Activated CD8-positive, alpha-beta memory T cell treated with anti-CD3 and anti-CD28 coated beads, Interleukin-2, amount 50 U/mL, for 24 hours (primary cell): ENCODE measurements around the gene ZNF148.

ENCODE experiments used
- DNase-seq: peaks from one replicate; pipeline ENCODE4 v3.0.0-alpha.2; 2020; ENCODE audit errors: extremely low read depth

The ZNF148 gene

GRCh38 chr3:125332504-125332903 lies 42.6 kb downstream of the ZNF148 start:
- DNase-seq, result no peak

- no peak for DNase-seq
Measured at GRCh38 chr3:125331243-125331642, 43.9 kb downstream of the ZNF148 start.

DNA sequence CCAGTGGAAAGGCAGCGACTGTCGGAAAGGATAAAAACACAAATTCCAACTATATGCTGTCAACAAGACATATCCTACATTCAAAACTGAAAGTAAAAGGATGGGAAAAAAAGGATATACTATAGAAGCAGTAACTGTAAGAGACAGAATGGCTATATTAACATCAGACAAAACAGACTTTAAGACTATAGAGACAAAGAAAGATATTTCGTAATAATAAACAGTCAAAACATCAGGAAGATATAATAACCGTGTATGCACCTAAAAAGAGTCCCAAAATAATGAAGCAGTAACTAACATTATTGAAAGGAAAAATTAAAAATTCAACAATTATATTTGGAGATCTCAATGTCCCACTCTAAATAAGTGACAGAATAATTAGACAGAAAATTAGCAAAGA lies 48.2 kb downstream of the ZNF148 start:
- no peak for DNase-seq

DNA sequence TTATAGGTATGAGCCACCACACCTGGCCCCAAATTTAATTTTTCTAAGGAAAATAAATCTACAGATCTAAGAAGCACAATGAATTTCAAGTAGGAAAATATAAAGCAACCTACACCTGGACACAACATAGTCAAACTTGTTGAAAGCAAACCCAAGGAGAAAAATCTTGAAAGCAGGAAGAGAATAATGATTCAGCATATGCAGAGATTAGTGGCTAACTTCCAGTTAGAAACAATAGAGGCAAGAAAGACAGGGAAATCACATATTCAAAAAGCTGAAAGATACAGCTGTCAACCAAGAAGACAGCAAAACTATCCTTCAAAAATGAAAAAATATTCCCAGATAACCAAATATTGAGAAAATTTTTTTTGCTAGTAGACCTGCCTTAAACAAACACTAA lies 49.4 kb downstream of the ZNF148 start:
- DNase-seq, result no peak

GRCh38 chr3:125324341-125324740 lies 50.8 kb downstream of the ZNF148 start:
- DNase-seq, result no peak

GRCh38 chr3:125322917-125323316 lies 52.2 kb downstream of the ZNF148 start:
- no peak for DNase-seq

GRCh38 chr3:125322166-125322565 lies 53.0 kb downstream of the ZNF148 start:
- no peak for DNase-seq

DNA sequence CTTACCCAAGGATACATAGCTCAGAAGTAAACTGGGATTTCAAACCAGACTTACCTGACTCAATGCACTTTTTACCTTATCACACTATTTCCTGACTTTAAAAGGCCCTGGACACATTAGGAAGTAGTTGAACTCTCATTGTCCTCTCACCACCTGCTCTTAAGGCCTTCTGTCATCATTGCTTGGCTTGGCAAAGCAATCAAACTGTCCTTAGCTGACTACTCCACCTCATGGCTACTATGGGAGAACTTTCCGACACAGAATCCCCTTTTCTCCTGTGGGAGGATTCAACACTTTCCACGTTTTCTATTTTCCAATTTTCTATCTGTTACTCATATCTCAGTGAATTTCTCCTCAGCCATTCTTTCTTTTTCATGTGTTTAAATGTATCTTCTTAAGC lies 55.4 kb downstream of the ZNF148 start:
- no peak for DNase-seq

DNA sequence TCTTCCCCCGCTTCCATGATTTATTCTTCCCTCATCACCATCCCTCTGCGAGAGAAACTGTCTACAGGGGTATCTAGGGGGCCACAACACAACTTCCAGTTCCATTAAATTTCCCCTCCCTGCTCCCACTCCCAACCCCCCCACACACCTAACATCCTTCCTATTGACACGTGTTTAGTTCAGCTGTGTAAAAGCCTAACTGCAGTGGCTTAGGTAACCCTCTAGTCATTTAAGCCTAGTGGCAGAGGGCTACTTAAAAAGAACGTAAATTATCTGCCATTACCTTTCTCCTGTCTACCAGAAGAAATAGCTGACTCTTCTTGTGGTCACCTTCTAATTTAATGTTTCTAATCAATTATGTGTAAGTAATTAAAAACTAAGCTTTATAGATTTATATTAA lies 56.3 kb downstream of the ZNF148 start:
- no peak for DNase-seq

DNA sequence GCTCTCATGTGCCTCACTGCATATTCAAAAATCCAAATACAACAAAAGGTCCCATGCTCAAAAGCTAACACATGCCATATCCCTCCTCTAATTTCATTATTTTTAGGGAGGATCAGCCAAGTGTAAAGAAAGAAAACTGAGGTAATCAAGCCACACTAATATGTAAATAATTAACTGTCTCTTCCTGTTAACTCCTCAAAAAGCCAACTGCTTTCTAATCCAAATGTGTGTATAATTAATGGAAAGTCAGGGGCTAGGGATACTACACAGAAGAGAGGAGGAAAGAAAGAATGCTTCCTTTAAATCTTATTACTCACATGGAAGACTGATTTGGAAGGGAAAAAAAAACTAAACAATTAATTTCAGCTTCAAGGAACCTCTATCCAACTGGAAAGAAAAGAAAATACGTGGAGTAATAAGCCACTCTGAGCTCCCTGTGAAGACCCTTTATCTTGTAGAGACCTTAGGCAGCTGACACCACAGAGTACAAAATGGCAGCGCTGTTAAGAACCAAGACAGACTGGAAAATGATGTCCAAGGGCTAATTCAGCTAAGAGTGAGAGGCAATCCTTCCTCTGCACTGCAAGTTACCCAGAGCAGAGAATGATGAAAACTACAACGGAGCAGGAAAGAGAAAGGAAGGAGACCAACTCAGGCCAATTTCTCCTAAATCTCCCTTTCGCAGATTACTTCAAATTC lies 56.8 kb downstream of the ZNF148 start:
- DNase-seq, result no peak

DNA sequence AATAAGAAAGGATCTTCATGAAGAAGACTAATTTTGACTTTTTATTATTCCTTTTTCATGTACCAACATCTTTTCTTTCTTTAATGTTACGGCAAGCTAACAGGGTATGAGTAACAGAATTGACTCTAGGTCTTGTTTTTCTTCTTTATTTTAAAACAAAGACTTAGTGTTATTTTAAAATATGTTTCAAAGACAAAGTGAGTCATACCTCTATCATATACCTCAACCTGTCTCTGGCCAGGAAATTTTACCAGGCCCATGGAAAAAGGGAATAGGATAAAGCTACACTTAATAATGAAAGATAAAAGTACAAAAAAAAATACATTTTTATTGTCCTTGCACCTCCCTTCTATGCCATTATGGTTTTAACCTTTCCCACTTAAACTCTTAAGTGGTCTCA lies 57.4 kb downstream of the ZNF148 start:
- no peak for DNase-seq

GRCh38 chr3:125316949-125317348 lies 58.2 kb downstream of the ZNF148 start:
- no peak for DNase-seq

DNA sequence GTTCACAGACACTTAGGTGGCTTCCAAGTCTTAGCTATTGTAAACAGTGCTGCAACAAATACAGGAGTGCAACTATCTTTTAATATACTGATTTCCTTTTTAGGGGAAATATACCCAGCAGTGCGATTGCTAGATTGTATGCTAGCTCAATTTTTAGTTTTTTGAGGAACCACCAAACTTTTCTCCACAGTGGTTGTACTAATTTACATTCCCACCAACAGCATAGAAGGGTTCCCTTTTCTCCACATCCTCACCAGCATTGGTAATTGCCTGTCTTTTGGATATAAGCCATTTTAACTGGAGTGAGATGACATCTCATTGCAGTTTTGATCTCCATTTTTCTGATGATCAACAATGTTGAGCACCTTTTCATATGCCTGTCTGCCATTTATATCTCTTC lies 58.9 kb downstream of the ZNF148 start:
- no peak for DNase-seq

GRCh38 chr3:125313060-125313635 lies 62.0 kb downstream of the ZNF148 start:
- DNase-seq, result no peak

DNA sequence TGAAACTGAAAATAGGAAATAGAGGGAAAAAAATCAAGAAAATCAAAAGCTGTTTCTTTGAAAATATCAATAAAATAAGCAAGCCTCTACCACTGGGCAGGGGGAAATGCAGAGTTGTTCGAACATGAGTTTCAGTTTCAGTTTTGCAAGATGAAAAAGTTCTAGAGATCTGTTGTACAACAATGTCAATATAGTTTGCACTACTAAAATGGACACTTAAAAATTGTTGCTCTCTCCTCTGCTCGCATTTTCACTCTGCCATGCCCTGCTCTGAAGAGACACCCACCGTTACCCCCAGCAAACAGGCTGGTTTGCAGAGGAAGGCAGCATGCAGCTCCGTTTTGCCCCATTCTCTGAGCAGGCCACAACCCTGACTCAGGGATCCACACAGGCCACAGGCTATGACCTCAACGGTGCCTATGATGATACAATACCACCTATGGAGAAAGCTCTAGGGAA lies 64.5 kb downstream of the ZNF148 start:
- DNase-seq, result peak; percentile 13

- DNase-seq, result no peak
Measured at GRCh38 chr3:125309476-125309875, 65.6 kb downstream of the ZNF148 start.

GRCh38 chr3:125306620-125307019 lies 68.5 kb downstream of the ZNF148 start:
- no peak for DNase-seq

GRCh38 chr3:125302932-125303331 lies 72.2 kb downstream of the ZNF148 start:
- no peak for DNase-seq

DNA sequence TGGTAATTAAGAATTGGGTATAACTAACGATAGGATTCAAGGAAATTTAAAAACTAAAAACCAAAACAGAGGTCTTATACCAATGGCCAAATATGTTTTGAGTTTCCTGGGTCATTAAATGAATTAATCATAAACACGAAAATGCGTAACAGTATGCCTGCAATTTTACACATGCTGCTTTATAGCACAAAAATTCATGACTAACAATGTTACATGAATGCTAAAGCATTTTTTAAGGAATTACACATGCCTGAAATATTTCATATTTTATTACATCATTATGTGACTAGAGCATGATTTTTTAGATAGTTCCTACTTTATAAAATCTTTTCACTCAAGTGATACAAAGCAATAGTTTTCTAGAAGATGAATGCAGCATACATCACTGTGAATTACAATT lies 74.7 kb downstream of the ZNF148 start:
- no peak for DNase-seq

DNA sequence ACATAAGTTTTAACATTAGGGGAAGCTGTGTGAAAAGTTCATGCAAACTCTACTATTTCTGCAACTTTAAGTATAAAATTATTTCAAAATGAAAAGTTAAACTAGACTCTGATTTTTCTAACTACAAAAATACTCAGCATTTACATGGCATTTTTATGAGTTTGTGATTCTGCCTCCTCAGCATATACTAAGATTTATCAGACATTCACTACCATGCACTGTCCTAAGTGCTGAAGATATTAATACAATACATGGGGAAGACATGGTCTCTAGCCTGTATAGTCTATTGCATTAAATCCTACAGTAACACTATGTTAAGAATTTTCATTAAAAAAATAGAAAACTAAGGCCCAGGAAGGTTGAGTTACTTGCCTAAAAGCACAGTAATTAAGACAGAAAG lies 80.7 kb downstream of the ZNF148 start:
- no peak for DNase-seq

DNA sequence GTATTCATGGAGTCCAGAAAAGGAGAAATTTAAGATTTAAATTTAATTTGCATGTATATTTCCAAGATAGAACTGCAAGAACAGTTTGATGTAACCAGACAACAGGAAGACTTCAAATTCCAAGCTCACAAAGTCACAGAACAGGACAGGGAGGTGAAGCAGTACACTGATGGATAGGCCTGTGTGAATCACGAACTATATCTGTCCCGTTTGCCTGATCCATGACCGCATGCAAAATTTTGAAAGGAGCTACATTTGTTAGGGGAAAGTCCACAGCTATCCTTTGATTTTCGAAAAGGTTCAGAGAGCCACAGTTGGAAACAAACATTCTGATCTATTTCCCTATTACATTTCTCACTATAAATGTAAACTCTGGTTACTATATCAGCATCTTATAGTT lies 83.1 kb downstream of the ZNF148 start:
- no peak for DNase-seq

DNA sequence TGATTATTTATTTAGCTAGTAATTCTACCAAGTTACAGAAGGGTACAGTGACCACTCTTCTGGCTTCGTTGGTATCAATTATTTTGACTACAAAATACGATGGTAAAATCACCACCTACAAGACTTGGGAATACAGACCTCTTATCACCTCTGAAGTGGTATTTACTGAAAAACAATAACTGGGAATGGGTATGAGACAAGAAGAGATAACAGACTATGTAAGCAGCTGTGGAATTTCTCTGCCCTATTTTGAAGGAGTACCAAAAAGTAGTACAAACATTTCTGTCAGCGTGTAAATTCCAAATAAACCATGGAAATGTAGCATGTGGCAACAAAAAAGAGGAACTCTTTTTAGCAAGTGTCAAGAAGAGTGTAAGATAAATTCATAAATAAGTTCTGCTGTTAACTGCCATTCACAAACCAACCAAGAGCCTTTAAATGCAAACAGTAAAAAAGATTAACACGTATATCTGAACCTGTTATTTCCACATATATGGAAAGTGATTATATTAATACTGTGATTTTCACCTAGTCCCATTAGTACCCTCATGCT lies 85.6 kb downstream of the ZNF148 start:
- DNase-seq, result no peak

- no peak for DNase-seq
Measured at GRCh38 chr3:125287248-125287647, 87.9 kb downstream of the ZNF148 start.

- DNase-seq, result no peak
Measured at GRCh38 chr3:125281381-125281780, 93.7 kb downstream of the ZNF148 start.
